IMR-90 (cell line): ENCODE results near the gene LAMA2. TPM values are rescaled to one million over a fixed set of nuclear protein-coding genes. Genes with fewer than 3 reads are reported as not detected.

Source experiments
- ATAC-seq: fragments of 200-7000 bp; cut with Tn5 transposase; 2 replicates; pipeline ENCODE4 v1.9.1; 2020; ENCODE audit warnings: low read depth, mild to moderate bottlenecking, moderate library complexity
- BruUV-seq: library from RNA; stranded (reverse); fragments of 400-500 nt; replicated peaks from 2 replicates; lab custom pipeline; 2021; lab: Mats Ljungman, UMichigan
- CTCF ChIA-PET: fragments of 300-600 bp; formaldehyde crosslinking; extraction: SDS; loops from one replicate; lab custom pipeline; 2021; ENCODE audit warnings: antibody characterized with exemption; lab: Yijun Ruan, JAX
- POLR2A ChIA-PET: fragments of 300-600 bp; sonication (Branson Sonifier 250); formaldehyde crosslinking; loops from one replicate; lab custom pipeline; 2022; ENCODE audit warnings: antibody characterized with exemption; ENCODE audit not compliant: unreplicated experiment; lab: Charles Lee
- DNase-seq: peaks from one replicate; pipeline ENCODE4 v3.0.0; 2013
- H2AFZ ChIP-seq: replicated peaks from 2 replicates; pipeline ENCODE3; 2013; ENCODE audit warnings: low read length, mild to moderate bottlenecking; ENCODE audit not compliant: poor library complexity
- H2AK5ac ChIP-seq: 2 replicates; pipeline ENCODE4 v1.6.1; 2013; ENCODE audit warnings: low read depth, low read length, inconsistent platforms
- H2AK9ac ChIP-seq: replicated peaks from 2 replicates; pipeline ENCODE3; 2013; ENCODE audit warnings: mild to moderate bottlenecking, low read depth, low read length, moderate library complexity; ENCODE audit not compliant: poor library complexity
- H2BK120ac ChIP-seq: 2 replicates; pipeline ENCODE4 v1.6.1; 2013; ENCODE audit warnings: low read depth, low read length, inconsistent platforms
- H2BK15ac ChIP-seq: 3 replicates; pipeline ENCODE4 v1.6.1; 2013; ENCODE audit warnings: low read depth, low read length, inconsistent platforms
- H2BK20ac ChIP-seq: 2 replicates; pipeline ENCODE4 v1.6.1; 2013; ENCODE audit warnings: low read depth, mild to moderate bottlenecking, inconsistent platforms, low read length, moderate library complexity
- H2BK5ac ChIP-seq: 2 replicates; pipeline ENCODE4 v1.6.1; 2013; ENCODE audit warnings: mild to moderate bottlenecking, low read depth, low read length, inconsistent platforms; ENCODE audit not compliant: poor library complexity, severe bottlenecking
- H3K14ac ChIP-seq: replicated peaks from 2 replicates; pipeline ENCODE4 v1.6.1; 2013; ENCODE audit warnings: low read depth, low read length, inconsistent platforms
- H3K18ac ChIP-seq: 2 replicates; pipeline ENCODE4 v1.6.1; 2013; ENCODE audit warnings: low read depth, low read length, control low read depth
- H3K23ac ChIP-seq: 2 replicates; pipeline ENCODE4 v1.6.1; 2013; ENCODE audit warnings: low read depth, low read length, inconsistent platforms
- H3K27ac ChIP-seq: 2 replicates; pipeline ENCODE4 v1.5.1; 2013; ENCODE audit warnings: mild to moderate bottlenecking, control low read depth, low read length; ENCODE audit not compliant: insufficient read depth
- H3K27me3 ChIP-seq: 2 replicates; pipeline ENCODE4 v1.6.1; 2013; ENCODE audit warnings: low read length; ENCODE audit not compliant: control insufficient read depth, insufficient read depth
- H3K36me3 ChIP-seq: 2 replicates; pipeline ENCODE4 v1.6.1; 2013; ENCODE audit warnings: low read length, mixed read lengths; ENCODE audit not compliant: control insufficient read depth, insufficient read depth
- H3K4ac ChIP-seq: 2 replicates; pipeline ENCODE4 v1.6.1; 2013; ENCODE audit warnings: low read depth, low read length, inconsistent platforms
- H3K4me1 ChIP-seq: 2 replicates; pipeline ENCODE4 v1.6.1; 2013; ENCODE audit warnings: low read length, mixed read lengths; ENCODE audit not compliant: control insufficient read depth, insufficient read depth
- H3K4me2 ChIP-seq: 2 replicates; pipeline ENCODE4 v1.6.1; 2013; ENCODE audit warnings: low read depth, mild to moderate bottlenecking, control low read depth, low read length, moderate library complexity
- H3K4me3 ChIP-seq: 2 replicates; pipeline ENCODE4 v1.5.1; 2013; ENCODE audit warnings: low read depth, mild to moderate bottlenecking, control low read depth, low read length, moderate library complexity; ENCODE audit not compliant: insufficient read depth
- H3K56ac ChIP-seq: 2 replicates; pipeline ENCODE4 v1.6.1; 2013; ENCODE audit warnings: low read length, inconsistent platforms; ENCODE audit not compliant: insufficient read depth; ENCODE audit errors: extremely low read depth
- H3K79me1 ChIP-seq, 2 experiments: 2 replicates each; pipeline ENCODE4 v1.6.1; 2013; ENCODE audit warnings: low read length in 2 of 2, inconsistent platforms in 1 of 2, low read depth in 1 of 2
- H3K9ac ChIP-seq: 2 replicates; pipeline ENCODE4 v1.6.1; 2013; ENCODE audit warnings: low read depth, low read length, control low read depth
- H3K9me1 ChIP-seq: 2 replicates; pipeline ENCODE4 v1.6.1; 2013; ENCODE audit warnings: low read length, inconsistent platforms; ENCODE audit not compliant: insufficient read depth
- H3K9me3 ChIP-seq: 2 replicates; pipeline ENCODE4 v1.6.1; 2013; ENCODE audit warnings: low read length; ENCODE audit not compliant: control insufficient read depth, insufficient read depth
- H4K20me1 ChIP-seq: 2 replicates; pipeline ENCODE4 v1.6.1; 2013; ENCODE audit warnings: low read length, inconsistent platforms; ENCODE audit not compliant: insufficient read depth
- H4K5ac ChIP-seq: 2 replicates; pipeline ENCODE4 v1.6.1; 2013; ENCODE audit warnings: mild to moderate bottlenecking, low read depth, low read length, control low read depth
- H4K8ac ChIP-seq, 2 experiments: 2 replicates each; pipeline ENCODE4 v1.6.1; 2013; ENCODE audit warnings: low read depth in 2 of 2, low read length in 2 of 2, control low read depth in 1 of 2, inconsistent platforms in 1 of 2
- H4K91ac ChIP-seq: 2 replicates; pipeline ENCODE4 v1.6.1; 2013; ENCODE audit warnings: low read depth, low read length, inconsistent platforms; ENCODE audit not compliant: insufficient read depth
- CHD1 ChIP-seq: IDR thresholded peaks from 2 replicates; pipeline ENCODE4 v1.6.1; 2012; ENCODE audit warnings: low read depth, low read length, improper control_type of control experiment
- FOS ChIP-seq: fragments of 150-350 bp; IDR thresholded peaks from 2 replicates; pipeline ENCODE4 v1.6.1; 2016; ENCODE audit warnings: low read depth, low read length
- NFE2L2 ChIP-seq: fragments of 150-350 bp; IDR thresholded peaks from 2 replicates; pipeline ENCODE4 v1.6.1; 2016; ENCODE audit warnings: low read depth, mild to moderate bottlenecking, low read length
- RCOR1 ChIP-seq: IDR thresholded peaks from 2 replicates; pipeline ENCODE4 v1.6.1; 2012; ENCODE audit warnings: mild to moderate bottlenecking, low read length, improper control_type of control experiment; ENCODE audit not compliant: insufficient replicate concordance
- WGBS, 2 experiments: methylation state at CpG; one replicate each; pipeline versions ENCODE4 v1.1.5 to v1.1.7; 2013; ENCODE audit warnings: missing lambda C conversion rate in 2 of 2; ENCODE audit not compliant: insufficient read length in 1 of 2; ENCODE audit errors: extremely low coverage in 2 of 2; 5-methylcytosine and 5-hydroxymethylcytosine counted together
- dilution Hi-C: fragments of 300-500 bp; cut with HindIII; formaldehyde crosslinking; loops from one replicate; pipeline ENCODE4 v1.14.3; 2018; ENCODE audit warnings: low sequenced_read_pairs; ENCODE audit not compliant: unreplicated experiment
- in situ Hi-C: fragments of 300-500 bp; cut with MboI; formaldehyde crosslinking; loops from 3 replicates; pipeline ENCODE4 v1.14.3; 2019; ENCODE audit warnings: low sequenced_read_pairs, inconsistent platforms, mixed read lengths
- intact Hi-C: fragments of 100-400 bp; cut with micrococcal nuclease; formaldehyde crosslinking; loops from 2 replicates; pipeline ENCODE4 v1.10.0; 2022
- polyA plus RNA-seq, 3 experiments: library from polyadenylated mRNA; depleted of rRNA; stranded (reverse); fragments of >200 nt; gene quantifications; 2 replicates each; pipeline ENCODE4 v1.2.3, GENCODE V29; 2012; ENCODE audit warnings: low replicate concordance in 1 of 3
- total RNA-seq: library from RNA; depleted of rRNA; stranded (reverse); fragments of >200 nt; gene quantifications from 2 replicates; pipeline ENCODE4 v1.2.3, GENCODE V29; 2012

The LAMA2 gene
- total and polyA plus RNA-seq, 2 of the 4 experiments (the other 2 are of a cell fraction): 9.9 to 13.3 TPM

GRCh38 chr6:129242546-129242945 lies 359.6 kb downstream of the LAMA2 start:
- H2AK9ac ChIP-seq: no peak overlapping the region
- no peak overlapping the region for H3K4me3 ChIP-seq
- dilution Hi-C loops (no loop called here), in situ Hi-C loops (loop anchor here (10.0 kb wide), 2 partner anchors 428 to 508 kb away; no protein-coding TSS in a partner anchor), intact Hi-C loops (no loop called here)
- H4K5ac ChIP-seq: no peak overlapping the region
- H3K27ac ChIP-seq: no peak overlapping the region
- no peak overlapping the region for H3K14ac ChIP-seq
- no peak overlapping the region for H3K9ac ChIP-seq
- H3K56ac ChIP-seq: no peak overlapping the region
- no peak overlapping the region for H2BK5ac ChIP-seq
- ChIA-PET CTCF (no interaction called here), POLR2A (no interaction called here)
- H3K4me2 ChIP-seq: no peak overlapping the region
- H3K36me3 ChIP-seq: no peaks in the 10 kb centered on the region
- no peaks in the 10 kb centered on the region for H3K9me3 ChIP-seq
- H2BK120ac ChIP-seq: no peak overlapping the region
- ATAC-seq: no peak
- WGBS, 2 experiments: no CpG with 5 or more reads among the region's 2 CpGs
- TF ChIP-seq CHD1 (no peak), FOS (no peak), NFE2L2 (no peak), RCOR1 (no peak)
- no peaks in the 10 kb centered on the region for H3K9me1 ChIP-seq
- H2BK20ac ChIP-seq: no peak overlapping the region
- H4K91ac ChIP-seq: no peak overlapping the region
- H3K4me1 ChIP-seq: no peaks in the 10 kb centered on the region
- H4K8ac ChIP-seq: no peak overlapping the region
- H3K23ac ChIP-seq: no peak overlapping the region
- no peak for DNase-seq
- H3K18ac ChIP-seq: no peak overlapping the region
- H2BK15ac ChIP-seq: no peak overlapping the region
- H4K20me1 ChIP-seq: no peaks in the 10 kb centered on the region
- no peak overlapping the region for H3K4ac ChIP-seq
- H2AK5ac ChIP-seq: no peak overlapping the region
- BruUV-seq: no TSS peak
- no peak overlapping the region for H2AFZ ChIP-seq
- H3K79me1 ChIP-seq: no peaks in the 10 kb centered on the region
- H3K27me3 ChIP-seq: no peaks in the 10 kb centered on the region
